A549 (cell line): ENCODE data around the gene USP2. TPM values are rescaled to one million over a fixed set of nuclear protein-coding genes. Genes with fewer than 3 reads are reported as not detected.

Source experiments
- ATAC-seq, 2 experiments: fragments of 200-7000 bp in 1 of 2; fragments of >200 bp in 1 of 2; cut with Nextera tagmentation in 1 of 2; cut with Tn5 transposase in 1 of 2; 3 replicates each; pipeline versions ENCODE4 v1.8.0 to v1.9.1; 2018 to 2020; ENCODE audit warnings: mild to moderate bottlenecking in 1 of 2, moderate library complexity in 1 of 2
- CTCF ChIA-PET: fragments of 300-600 bp; sonication (Branson Sonifier 250); formaldehyde crosslinking; extraction: SDS; loops from one replicate; lab custom pipeline; 2021; ENCODE audit warnings: antibody characterized with exemption, inconsistent platforms; lab: Yijun Ruan, JAX
- POLR2A ChIA-PET: fragments of 350-600 bp; formaldehyde crosslinking; extraction: SDS; loops from one replicate; lab custom pipeline; 2021; ENCODE audit warnings: antibody characterized with exemption, inconsistent platforms; lab: Yijun Ruan, JAX
- DNase-seq, 2 experiments: peaks; one replicate each; pipeline versions ENCODE4 v3.0.0 to v3.0.0-alpha.2; 2011 to 2016; ENCODE audit warnings: low read depth in 1 of 2, low spot score in 1 of 2
- FAIRE-seq: peaks from 2 replicates; lab custom pipeline; 2011; peaks lifted over from hg19 to GRCh38; lab: Jason Lieb, UNC
- H3K27ac ChIP-seq, 2 experiments: fragments of >200 bp; sonication (Bioruptor Twin); formaldehyde crosslinking; 3 replicates each; pipeline ENCODE4 v1.5.1; 2016 to 2017
- H3K4me1 ChIP-seq: fragments of >200 bp; sonication (Bioruptor Twin); formaldehyde crosslinking; 3 replicates; pipeline ENCODE4 v1.6.1; 2016
- H3K4me2 ChIP-seq: fragments of >200 bp; sonication (Bioruptor Twin); formaldehyde crosslinking; 3 replicates; pipeline ENCODE4 v1.6.1; 2016
- H3K4me3 ChIP-seq: fragments of >200 bp; sonication (Bioruptor Twin); formaldehyde crosslinking; 3 replicates; pipeline ENCODE4 v1.5.1; 2016
- H3K9me3 ChIP-seq: fragments of >200 bp; sonication (Bioruptor Twin); formaldehyde crosslinking; 3 replicates; pipeline ENCODE4 v1.6.1; 2016
- CBX8 ChIP-seq: fragments of 200-600 bp; sonication (generic); IDR thresholded peaks from 2 replicates; pipeline ENCODE4 v1.6.1; 2016
- CEBPB ChIP-seq, 2 experiments: fragments of >200 bp in 1 of 2; sonication (Bioruptor Twin) in 1 of 2; formaldehyde crosslinking in 1 of 2; IDR thresholded peaks; 2 replicates each; pipeline ENCODE4 v1.6.1; 2012 to 2016
- CHD2 ChIP-seq: fragments of 150-350 bp; IDR thresholded peaks from 2 replicates; pipeline ENCODE4 v1.6.1; 2014; ENCODE audit warnings: low read length; ENCODE audit not compliant: partially characterized antibody
- CTCF ChIP-seq: fragments of >200 bp; sonication (Bioruptor Twin); formaldehyde crosslinking; IDR thresholded peaks from 3 replicates; pipeline ENCODE4 v1.5.1; 2016
- E2F6 ChIP-seq: IDR thresholded peaks from 2 replicates; pipeline ENCODE4 v1.6.1; 2012; ENCODE audit warnings: low read depth, borderline replicate concordance
- EP300 ChIP-seq, 2 experiments: fragments of >200 bp; sonication (Bioruptor Twin); formaldehyde crosslinking; IDR thresholded peaks; 2 replicates in 1 of 2; 3 replicates in 1 of 2; pipeline ENCODE4 v1.6.1; 2016 to 2017
- GATA3 ChIP-seq: IDR thresholded peaks from 2 replicates; pipeline ENCODE4 v1.6.1; 2012; ENCODE audit warnings: borderline replicate concordance
- KDM1A ChIP-seq: fragments of 200-600 bp; sonication (generic); IDR thresholded peaks from 2 replicates; pipeline ENCODE4 v1.6.1; 2016; ENCODE audit warnings: low read depth, mild to moderate bottlenecking
- MAX ChIP-seq: IDR thresholded peaks from 2 replicates; pipeline ENCODE4 v1.6.1; 2012
- MYC ChIP-seq: IDR thresholded peaks from 2 replicates; pipeline ENCODE4 v1.6.1; 2012; ENCODE audit warnings: mild to moderate bottlenecking, inconsistent platforms, low read length, improper control_type of control experiment, borderline replicate concordance
- POLR2A ChIP-seq: IDR thresholded peaks from 2 replicates; pipeline ENCODE4 v1.6.1; 2012; ENCODE audit warnings: mild to moderate bottlenecking, low read length
- RAD21 ChIP-seq, 2 experiments: fragments of >200 bp in 1 of 2; sonication (Bioruptor Twin) in 1 of 2; formaldehyde crosslinking in 1 of 2; IDR thresholded peaks in 1 of 2; conservative IDR thresholded peaks in 1 of 2; 2 replicates in 1 of 2; 3 replicates in 1 of 2; pipeline ENCODE4 v1.6.1; 2012 to 2018; ENCODE audit warnings: inconsistent platforms in 1 of 2
- RCOR1 ChIP-seq: fragments of 150-350 bp; IDR thresholded peaks from 2 replicates; pipeline ENCODE4 v1.6.1; 2014; ENCODE audit warnings: antibody characterized with exemption, low read length, low read depth
- SMC3 ChIP-seq: fragments of >200 bp; sonication (Bioruptor Twin); formaldehyde crosslinking; IDR thresholded peaks from 3 replicates; pipeline ENCODE4 v1.6.1; 2018; ENCODE audit warnings: inconsistent platforms
- TFCP2L1 ChIP-seq: fragments of 250-450 bp; sonication (Bioruptor Pico); IDR thresholded peaks from 2 replicates; pipeline ENCODE4 v1.5.0; 2021; ENCODE audit warnings: mild to moderate bottlenecking
- ZC3H11A ChIP-seq: fragments of 450-650 bp; IDR thresholded peaks from 2 replicates; pipeline ENCODE4 v1.6.1; 2014; ENCODE audit warnings: antibody characterized with exemption, mild to moderate bottlenecking
- ZFP36 ChIP-seq: fragments of 450-650 bp; IDR thresholded peaks from 2 replicates; pipeline ENCODE4 v1.6.1; 2014; ENCODE audit warnings: borderline replicate concordance; ENCODE audit not compliant: partially characterized antibody
- WGBS: methylation state at CpG from one replicate; pipeline ENCODE4 v1.1.6; 2017; ENCODE audit errors: missing lambda C conversion rate; 5-methylcytosine and 5-hydroxymethylcytosine counted together
- polyA plus RNA-seq, 4 experiments: library from polyadenylated mRNA; depleted of rRNA in 3 of 4; stranded (reverse); fragments of >200 nt; fragmentation: RNase III in 1 of 4; extraction: RNeasy Plus Mini Kit Qiagen cat#74134 plus additional on column Dnase treatment in 1 of 4; gene quantifications; 2 replicates in 3 of 4; 3 replicates in 1 of 4; pipeline ENCODE4 v1.2.3, GENCODE V29; 2011 to 2017
- TF ChIP-seq, protein P1 (sequence below): fragments of 450-650 bp; IDR thresholded peaks from 2 replicates; pipeline ENCODE4 v1.6.1; 2014; ENCODE audit warnings: antibody characterized with exemption
- TF ChIP-seq, protein P2 (sequence below): fragments of 250-450 bp; sonication (Bioruptor Pico); IDR thresholded peaks from 2 replicates; pipeline ENCODE4 v1.5.0; 2020; ENCODE audit warnings: low read depth, mild to moderate bottlenecking, moderate library complexity
- TF ChIP-seq, protein P3 (sequence below): fragments of >200 bp; sonication (Bioruptor Twin); formaldehyde crosslinking; IDR thresholded peaks from 2 replicates; pipeline ENCODE4 v1.6.1; 2016

The USP2 gene
- polyA plus RNA-seq, 2 of the 4 experiments (the other 2 are of a cell fraction), result 0.30 to 0.48 TPM

DNA sequence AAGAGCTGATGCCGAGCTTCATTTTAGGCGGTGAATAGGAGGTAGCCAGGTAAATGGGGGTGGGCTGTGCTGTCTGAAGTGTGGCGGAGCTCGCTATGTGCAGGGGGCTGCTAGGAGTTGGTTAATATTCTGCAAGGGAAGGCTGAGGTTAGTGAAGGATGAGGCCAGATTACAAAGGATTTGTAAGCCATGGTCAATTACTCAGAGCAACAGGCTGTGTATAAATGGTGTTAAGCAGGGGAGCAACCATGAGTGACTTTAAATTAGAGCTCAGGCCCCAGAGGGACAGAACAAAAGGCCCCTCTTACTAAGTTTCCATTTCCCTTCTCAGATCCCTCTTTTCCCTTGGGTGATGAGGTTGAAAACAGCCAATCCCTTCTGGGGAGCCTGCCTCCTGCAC, 57.3 kb downstream of the USP2 start:
- CTCF ChIA-PET, result interaction anchor here (0.5 to 11.6 kb wide), 39 partner anchors 9 to 222 kb away, joined by 3 to 160 read pairs (median 5); partner anchors contain the start of genes C1QTNF5, C2CD2L, CBL and RNF26
- POLR2A ChIA-PET, result no interaction called here

GRCh38 chr11:119323532-119324033, 57.9 kb downstream of the USP2 start:
- H3K9me3 ChIP-seq, result no peaks in the 10 kb centered on the region
- DNase-seq, result peak in 1 of 2 experiments; percentile 63
- no peak overlapping the region for H3K4me3 ChIP-seq
- ATAC-seq, result peak in 1 of 2 experiments; percentile 41; a peak in 3 of 6 replicates
- no peak overlapping the region for H3K4me2 ChIP-seq
- TF ChIP-seq TFCP2L1 (CRISPR knock-in tag) (no peak), KDM1A (peak; percentile 26; the same call in 1 of the 2 replicates), SMC3 (peak; percentile 43; the same call in 2 of the 3 replicates), ZFP36 (peak; percentile 98), RAD21 (conservative IDR thresholded peaks at IDR 0.05 in 1 of 2, IDR thresholded peaks at IDR 0.05 in 1 of 2) (peak; percentile 47 to 64; a peak in 4 of 5 replicates), CTCF (peak; percentile 69)
- TF ChIP-seq, protein P1, sequence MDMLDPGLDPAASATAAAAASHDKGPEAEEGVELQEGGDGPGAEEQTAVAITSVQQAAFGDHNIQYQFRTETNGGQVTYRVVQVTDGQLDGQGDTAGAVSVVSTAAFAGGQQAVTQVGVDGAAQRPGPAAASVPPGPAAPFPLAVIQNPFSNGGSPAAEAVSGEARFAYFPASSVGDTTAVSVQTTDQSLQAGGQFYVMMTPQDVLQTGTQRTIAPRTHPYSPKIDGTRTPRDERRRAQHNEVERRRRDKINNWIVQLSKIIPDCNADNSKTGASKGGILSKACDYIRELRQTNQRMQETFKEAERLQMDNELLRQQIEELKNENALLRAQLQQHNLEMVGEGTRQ, result no peak
- H3K27ac ChIP-seq, result no peak overlapping the region
- ChIA-PET POLR2A (no interaction called here), CTCF (interaction anchor here (0.5 to 11.6 kb wide), 44 partner anchors 8 to 221 kb away, joined by 3 to 160 read pairs (median 5); partner anchors contain the start of genes C1QTNF5, C2CD2L, CBL and RNF26)
- 9% methylated on average over 8 of the region's 8 CpGs for WGBS
- peaks cover 22% of the 10 kb centered on the region for H3K4me1 ChIP-seq
- no peak for FAIRE-seq

More for the DNA sequence above, 57.3 kb downstream of the USP2 start:
- Histone ChIP-seq H3K4me2 (no peak overlapping the region), H3K9me3 (no peaks in the 10 kb centered on the region), H3K4me3 (no peak overlapping the region), H3K4me1 (peaks cover 16% of the 10 kb centered on the region), H3K27ac (no peak overlapping the region)
- no peak for DNase-seq
- 56% methylated on average over 4 of the region's 4 CpGs for WGBS
- TF ChIP-seq MAX (no peak), GATA3 (no peak), ZC3H11A (no peak), CBX8 (no peak), E2F6 (no peak), CHD2 (no peak), POLR2A (no peak), CEBPB (IDR thresholded peaks at IDR 0.05) (no peak), TFCP2L1 (CRISPR knock-in tag) (no peak), EP300 (IDR thresholded peaks at IDR 0.05) (no peak), MYC (no peak), RCOR1 (no peak)
- TF ChIP-seq, protein P2, sequence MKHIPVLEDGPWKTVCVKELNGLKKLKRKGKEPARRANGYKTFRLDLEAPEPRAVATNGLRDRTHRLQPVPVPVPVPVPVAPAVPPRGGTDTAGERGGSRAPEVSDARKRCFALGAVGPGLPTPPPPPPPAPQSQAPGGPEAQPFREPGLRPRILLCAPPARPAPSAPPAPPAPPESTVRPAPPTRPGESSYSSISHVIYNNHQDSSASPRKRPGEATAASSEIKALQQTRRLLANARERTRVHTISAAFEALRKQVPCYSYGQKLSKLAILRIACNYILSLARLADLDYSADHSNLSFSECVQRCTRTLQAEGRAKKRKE, result no peak
- TF ChIP-seq, protein P1, result no peak
- TF ChIP-seq, protein P3, sequence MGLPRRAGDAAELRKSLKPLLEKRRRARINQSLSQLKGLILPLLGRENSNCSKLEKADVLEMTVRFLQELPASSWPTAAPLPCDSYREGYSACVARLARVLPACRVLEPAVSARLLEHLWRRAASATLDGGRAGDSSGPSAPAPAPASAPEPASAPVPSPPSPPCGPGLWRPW, result no peak
- ATAC-seq, result no peak
- FAIRE-seq, result no peak
